ENCODE measurements around the gene CHN1.
A peak's percentile ranks its signal among the peaks of the same experiment; 100 is the strongest.

Gene CHN1

DNA sequence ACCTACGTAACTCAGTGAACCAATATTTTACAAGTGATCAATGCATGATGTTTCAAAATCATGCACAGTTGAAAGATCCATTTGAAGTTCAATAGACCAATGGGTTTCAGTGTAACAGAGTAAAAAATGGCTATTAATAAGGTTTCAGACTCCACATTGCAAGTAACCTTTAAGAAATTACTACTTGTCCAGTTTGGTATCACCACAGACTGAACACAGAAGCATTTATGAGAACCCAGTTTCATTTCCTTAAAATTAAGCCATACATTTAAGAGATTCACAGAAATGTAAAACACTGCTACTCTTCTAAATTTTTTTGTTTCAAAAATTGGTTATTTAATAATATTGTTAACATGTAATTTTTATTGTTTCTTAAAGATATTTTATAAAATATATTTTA, 142.0 kb downstream of the CHN1 start:
- DNase-seq = no peak

DNA sequence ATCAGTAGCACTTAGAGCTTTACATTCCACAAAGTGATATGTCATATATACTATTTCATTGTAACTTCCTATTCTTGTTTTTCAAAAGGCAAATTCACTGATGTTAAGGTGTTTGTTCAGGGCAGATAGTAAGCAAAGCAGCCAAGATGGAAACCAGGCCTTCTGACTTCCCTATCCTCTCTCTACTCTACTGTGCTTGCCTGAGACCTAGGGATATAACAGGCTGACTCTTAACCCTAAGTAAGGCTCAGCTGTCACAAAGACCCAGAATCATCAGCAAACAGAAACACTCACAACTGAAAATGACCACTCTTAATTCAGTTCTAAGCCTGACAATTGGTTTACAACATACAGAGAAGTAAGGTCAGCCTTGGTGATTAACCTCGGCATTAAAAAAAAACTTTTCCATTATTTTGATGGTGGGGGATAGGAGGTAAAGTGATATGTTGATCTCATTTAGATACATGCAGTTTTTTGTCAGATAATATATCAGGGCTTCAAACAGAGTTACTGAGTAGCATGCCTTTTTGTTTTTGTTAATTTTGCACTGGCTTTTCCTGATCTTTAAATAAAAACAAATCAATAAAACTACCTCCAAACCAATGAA, 145.5 kb downstream of the CHN1 start:
- DNase-seq = no peak

DNA sequence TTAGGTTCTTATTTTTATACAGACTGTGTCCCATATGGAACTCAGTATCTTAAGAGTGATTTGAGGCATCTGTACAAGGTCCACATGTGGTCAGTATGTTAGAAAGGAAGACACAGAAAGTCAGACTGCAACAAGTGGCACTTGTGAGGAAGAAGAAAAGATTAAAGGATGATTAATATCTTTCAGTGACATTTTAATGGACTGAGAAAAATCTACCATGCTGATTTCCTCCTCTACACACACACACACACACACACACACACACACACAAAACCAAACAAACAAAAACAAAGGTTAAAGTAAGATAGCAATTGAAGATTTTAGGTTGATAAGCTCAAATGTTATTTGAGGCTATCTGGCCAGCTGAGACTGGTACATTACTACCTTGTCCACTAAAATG, 146.4 kb downstream of the CHN1 start:
- no peak for DNase-seq

DNA sequence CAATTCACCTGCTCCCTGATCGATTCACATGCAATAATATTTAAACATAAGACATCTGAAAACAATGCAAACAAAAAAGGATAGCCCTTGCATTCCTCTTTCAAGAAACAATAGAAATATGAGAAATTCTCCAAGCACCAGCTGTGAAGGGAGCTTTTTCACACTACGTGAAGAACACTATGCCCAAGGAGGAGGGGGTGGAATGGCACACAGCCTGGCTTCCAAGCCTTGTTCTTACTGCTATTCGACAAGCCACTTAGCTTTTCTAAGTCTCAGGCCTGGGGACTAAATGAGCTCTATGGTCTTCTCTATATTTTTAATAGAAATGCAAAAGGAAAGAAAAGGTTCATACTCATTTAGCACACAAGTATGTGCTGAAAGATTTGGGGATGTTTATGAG, 148.7 kb downstream of the CHN1 start:
- no peak for DNase-seq

DNA sequence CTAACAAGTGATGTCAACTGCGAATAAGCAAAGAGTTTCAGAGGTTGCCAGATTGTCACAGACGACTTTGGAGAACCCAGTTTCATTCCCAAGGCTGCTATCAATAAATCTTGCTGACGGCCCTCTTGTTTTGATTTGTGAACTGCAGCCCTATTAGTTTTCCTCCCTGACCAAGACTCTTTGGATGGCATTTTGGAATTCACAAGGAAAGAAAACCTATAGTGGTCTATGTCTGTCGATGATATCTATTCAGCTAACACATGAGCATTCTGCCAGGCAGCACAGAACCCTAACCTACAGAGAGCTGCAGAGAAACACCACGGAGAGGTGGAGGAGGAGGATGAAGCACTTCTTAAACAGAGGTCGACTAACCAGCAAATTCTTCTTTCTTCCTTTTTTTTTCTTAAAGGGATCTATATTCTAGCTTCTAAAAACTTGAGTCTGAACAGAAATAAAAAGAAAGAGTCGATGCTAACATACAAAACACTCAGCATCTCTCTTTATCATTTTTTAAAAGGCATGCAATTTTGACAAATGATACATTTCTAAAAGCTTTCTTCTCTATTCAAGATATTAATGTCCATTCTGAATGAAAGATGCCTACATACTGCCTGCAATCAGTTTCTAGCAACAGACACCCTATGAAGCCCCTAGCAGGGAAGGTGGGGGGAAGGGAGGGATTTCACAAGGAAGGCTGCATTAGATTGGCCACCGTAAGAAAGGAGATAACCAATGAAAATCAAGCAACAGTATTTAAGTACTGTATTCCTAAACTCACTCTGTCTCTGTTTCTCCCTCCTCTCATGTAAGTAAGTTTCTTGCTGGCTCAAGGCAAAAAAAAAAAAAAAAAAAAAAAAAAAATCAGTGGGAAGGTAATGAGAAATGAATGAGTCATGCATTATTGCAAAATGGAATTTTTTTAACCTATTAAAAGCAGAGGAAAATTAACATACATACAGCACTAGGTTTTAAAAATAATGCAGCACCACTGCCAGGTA, 157.9 kb downstream of the CHN1 start:
- DNase-seq = peak; percentile 43

DNA sequence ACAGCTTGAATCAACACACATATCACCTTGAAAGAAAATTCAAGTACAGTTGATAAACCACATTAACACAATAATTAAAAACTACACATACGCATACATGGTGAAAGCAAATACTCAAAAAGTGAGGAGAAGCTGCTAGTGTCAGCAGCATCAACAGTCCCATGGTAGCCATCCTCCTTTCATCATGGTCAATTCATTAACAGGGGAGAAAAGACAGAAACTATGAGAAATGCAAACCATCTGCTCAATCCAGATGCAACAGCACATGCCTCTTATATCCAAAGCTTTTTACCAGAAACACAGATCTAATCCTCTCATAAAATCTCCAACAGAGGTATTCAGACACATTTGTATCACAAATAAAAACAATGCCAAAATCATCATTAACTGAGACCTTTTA, 159.0 kb downstream of the CHN1 start:
- DNase-seq = peak; percentile 82

DNA sequence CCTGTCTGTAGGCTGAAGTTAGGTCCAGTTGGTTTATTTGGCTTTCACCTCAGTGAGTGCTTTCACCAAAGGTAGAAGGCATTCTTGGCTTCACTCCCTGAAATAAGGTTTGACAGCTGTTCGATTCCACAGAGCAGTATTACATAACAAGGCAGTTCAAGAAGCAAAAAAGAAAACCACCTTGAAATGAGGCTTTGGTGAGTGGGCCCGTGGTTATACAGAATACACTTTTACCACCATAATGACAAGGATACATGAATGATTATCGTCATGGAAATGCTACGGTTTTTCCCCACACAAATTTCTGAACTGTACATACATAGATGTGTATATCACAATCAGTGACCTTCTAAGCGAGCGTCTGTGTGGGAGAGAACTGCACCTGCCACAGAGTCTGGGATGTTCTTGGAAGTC, 160.9 kb downstream of the CHN1 start:
- peak; percentile 65 for DNase-seq

DNA sequence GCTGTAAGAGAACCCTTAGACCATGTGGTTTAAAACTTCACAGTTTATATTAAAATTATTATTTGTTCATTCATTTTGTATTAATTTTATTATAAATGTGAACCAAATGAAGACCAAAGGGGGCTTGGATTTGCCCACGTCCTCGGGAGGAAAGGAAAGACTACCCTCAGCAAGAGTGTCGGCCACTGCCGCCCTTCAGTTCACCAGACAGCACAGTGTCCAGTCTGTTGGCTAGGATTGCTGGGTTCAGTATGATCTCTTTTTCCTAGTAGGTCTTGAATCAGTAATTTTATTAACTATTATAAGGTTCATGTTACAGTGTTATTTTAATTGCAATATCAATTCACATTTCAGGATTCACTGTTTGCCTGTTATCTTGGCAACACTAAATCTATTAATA, 162.7 kb downstream of the CHN1 start:
- no peak for DNase-seq

DNA sequence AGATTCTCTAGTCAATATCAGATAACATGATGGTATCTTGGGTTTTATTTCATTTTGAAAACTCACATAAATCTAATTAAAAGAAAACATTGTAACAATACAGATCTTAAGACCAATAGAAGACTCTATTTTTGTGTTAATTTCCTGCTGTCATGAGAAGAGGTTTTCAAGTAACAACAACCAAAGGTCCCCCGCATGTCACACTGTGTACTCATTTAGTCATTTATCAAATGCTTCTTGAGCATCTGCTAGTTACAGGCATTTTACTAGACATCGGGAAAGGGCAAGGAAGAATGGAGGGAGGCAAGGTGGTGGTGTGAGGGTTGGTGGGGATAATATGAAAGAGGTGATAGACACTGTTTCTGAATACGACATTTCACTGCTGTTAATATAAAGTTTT, 163.2 kb downstream of the CHN1 start:
- no peak for DNase-seq

DNA sequence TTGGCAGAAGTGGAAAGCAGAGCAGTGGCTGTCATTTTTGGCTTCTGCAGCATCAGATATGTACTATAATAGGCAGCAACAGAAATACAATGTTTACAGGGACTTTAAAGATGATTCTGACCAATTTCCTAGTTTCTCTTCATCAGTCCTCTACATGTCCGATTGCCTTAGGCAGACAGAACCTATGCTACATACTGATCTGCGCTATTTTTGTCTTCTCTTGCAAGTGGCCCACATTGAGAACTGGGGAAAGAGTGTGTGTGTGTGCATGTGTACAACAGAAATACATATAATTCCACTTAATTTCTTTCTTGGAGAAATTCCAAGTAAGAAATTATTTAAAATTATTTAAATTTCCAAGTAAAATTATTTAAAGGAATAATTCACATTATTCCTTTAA, 163.8 kb downstream of the CHN1 start:
- DNase-seq = no peak

DNA sequence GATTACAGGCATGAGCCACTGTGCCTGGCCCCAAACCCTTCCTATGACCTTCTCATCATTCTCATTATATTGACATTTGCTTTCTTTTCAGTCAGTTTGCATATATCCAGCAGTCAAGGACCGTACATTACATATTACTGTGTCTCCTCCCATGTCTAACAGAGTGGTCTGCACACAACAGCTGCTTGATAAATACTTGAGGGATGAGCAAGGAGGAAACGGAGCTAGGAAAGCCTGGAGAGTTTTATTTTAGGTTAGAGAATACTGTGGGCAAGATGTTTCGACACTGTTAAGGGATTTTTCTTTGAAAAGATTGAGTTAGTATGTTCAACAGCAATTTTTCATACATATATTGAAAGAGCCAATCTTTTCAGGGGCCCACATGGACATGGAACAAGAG, 164.7 kb downstream of the CHN1 start:
- DNase-seq = no peak

DNA sequence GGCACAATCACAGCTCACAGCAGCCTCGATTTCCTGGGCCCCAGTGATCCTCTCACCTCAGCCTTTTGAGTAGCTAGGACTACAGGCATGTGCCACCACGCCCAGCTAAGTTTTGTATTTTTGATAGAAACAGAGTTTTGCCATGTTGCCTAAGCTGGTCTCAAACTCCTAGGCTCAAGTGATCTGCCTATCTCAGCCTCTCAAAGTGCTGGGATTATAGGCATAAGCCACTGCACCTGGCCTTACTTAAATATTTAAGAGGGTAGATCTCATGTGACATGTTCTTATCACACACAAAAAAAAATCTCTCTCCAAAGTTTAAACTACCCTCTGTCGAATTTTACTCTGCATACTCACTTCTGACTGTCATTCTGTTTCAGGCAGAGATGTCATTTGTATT, 165.5 kb downstream of the CHN1 start:
- no peak for DNase-seq

DNA sequence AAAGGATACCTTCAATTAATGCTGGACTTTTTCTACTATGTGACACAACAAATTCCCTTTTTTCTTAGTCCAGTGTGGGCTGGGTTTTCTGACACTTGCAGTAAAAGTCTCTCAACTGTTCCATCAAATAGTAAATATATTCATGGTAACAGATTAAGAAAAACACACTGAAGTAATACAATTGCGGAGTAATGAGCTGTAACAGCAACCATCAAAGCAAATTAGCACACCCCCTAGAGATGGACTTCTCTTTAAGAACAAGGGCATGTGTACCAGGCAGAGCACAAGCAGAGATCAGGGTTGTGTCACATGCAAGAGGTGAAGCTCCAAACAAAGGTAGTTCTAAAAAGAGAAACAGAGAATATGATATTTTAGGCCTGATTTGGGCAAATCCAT, 168.2 kb downstream of the CHN1 start:
- DNase-seq = no peak

DNA sequence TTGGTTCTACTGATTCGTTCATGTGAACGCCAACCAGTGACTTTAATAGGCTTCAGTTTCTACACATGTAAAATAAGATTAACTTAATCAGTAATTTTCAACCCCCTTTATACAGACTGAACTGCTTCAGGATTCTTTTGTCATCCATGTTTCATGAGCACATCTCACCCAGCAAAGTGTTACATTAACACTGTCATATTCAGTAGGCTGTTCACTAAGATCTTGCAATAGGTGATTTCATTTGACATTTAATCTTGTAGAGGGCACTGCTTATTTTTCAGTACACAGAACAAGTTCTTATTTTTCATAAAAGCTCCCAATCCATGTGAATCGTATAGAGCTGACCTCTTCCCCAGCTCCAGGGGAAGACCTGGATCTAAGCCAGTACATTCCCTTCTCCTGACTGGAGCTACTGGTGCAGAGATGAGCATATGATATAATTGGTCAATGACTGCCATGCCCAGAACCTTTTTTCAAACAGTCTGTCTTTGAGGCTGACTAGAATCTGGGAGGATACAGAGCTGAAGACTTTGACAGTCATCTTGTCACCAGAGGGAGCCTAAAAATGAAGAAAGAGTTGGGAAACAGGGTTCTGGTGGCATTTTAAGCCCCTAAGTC, 168.7 kb downstream of the CHN1 start:
- no peak for DNase-seq

DNA sequence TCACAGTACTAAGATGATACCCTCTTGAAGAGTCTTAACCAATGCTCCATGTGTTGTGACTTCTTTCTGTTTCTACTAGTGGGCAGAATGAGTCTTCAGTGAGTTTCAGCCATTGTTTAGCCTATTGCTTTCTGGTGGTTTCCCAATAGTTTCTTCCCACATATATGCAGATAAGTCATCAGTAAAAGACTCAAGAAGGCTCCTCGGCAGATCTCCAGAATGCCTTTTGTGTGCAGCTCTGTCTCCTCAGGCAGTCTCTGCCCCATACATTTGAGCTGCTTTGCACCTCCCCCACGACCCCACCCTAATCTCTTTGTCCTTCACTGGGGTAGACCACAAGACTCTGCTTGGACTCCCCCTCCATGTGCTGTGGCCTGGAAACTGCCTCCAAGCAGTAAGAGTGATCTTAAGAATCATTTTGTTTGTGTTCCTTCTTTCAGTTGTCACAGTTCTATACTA, 169.4 kb downstream of the CHN1 start:
- no peak for DNase-seq

DNA sequence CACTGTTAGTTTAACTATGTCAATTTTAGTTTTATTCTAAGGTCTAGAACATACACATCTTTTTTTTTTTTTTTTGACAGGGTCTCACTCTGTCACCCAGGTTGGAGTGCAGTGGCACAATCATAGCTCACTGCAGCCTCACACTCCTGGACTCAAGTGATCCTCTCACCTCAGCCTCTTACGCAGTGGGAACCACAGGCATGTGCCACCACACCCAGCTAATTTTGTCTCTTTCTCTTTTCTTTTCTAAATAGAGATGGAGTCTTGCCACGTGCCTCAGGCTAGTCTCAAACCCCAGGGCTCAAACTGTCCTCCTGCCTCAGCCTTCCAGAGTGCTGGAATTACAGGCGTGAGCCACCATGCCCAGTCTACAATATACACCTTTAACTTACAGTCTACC, 171.4 kb downstream of the CHN1 start:
- no peak for DNase-seq

DNA sequence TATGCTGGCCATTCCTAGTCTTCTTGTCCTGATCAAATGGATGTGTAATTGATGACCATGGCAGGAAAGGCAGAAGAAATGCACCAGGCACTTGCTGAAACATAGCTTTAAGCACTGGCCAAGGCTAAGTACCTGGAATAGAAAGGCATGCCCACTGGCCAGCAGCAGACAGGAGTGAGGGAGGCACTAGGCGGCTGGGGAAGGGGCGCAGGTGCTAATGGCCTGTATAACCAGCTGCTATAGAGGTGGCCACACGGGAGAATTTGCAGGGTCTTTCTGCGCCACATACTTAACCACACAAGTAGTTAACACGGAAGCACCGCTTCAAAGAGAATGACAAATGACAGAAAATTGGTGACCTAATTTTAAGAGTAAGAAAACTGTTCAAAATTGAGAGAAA, 174.6 kb downstream of the CHN1 start:
- DNase-seq = no peak

DNA sequence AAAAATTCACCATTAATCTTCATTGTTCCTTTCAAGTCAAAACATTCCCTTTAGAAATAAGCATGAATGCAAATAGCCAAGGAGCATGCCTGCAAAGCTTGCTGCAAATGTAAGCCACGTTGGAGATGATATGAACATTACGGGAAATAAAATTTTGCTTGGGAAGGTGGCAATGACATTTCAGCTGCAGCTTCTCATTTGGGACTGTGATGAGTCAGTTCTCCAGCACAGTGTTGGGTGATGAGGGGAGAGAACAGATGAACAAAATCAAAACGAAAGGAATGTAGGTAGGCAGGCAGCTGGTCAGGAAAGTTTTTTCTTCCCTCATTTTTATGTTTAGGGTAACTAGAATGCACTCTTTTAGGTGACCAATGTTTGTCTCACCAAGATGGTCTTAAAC, 175.6 kb downstream of the CHN1 start:
- no peak for DNase-seq

DNA sequence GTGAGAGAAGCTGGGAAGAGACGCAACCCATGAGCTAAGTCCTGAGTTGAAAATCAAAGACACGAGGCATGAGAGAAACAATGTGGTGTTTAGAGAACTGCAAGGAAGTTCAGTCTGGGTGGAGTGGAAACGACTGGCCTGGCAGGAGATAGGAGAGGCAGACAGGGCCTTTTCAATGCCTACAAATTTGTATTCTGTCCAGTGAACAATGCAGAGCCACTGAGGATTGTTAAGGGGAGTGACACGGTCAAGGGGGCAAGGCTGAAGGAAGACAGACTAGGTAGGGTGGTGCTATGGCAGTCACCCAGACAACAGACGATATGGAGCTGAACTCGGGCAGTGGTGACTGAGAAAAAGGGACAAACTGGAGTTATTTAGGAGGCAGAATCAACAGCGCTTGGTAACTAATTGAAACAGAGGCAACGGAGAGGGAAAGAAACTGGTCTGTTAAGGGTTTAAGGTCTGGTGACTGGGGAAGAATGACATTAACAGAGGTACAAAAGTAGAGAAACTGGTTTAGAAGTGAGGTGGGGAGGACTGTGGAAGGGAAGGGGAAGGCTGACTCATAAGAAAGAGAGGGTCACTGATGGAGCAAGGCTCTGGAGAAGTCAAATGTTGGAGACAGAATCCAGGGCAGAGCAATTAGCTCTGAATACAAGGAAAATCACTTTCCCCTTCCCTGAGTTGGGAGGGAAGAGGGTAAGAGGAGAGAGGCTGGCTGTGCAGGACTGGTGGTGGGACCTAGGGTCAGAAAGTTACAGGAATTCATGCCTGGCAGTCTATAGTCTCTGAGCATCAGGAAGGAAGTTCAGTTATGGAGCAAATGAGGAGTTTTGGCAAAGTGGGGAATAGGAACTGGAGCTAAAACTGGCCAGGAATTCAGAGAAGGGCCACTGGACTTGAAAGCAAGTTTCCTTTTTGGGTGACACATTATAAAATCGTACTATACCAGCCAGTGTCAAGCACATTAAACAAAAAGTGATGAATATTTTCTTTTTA, 177.5 kb downstream of the CHN1 start:
- DNase-seq = no peak

DNA sequence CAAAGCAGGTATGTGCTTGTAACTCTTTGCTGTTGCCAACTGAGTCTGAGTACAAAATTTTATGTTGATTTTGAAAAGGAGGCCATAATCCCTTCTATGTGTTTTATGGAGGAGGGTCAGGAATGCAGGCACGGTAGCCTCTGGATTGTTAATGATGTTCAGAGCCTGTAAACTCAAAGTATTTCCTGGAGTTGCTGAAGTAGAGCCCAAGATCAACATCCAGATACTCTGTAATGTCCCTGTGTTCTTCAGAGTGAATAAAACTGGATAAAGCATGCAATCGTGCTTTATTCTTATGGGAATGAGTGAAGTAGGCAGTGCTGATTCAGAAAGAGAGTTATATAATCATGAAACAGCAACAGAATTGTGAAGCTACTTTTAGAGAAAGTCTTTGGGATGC, 179.1 kb downstream of the CHN1 start:
- no peak for DNase-seq

DNA sequence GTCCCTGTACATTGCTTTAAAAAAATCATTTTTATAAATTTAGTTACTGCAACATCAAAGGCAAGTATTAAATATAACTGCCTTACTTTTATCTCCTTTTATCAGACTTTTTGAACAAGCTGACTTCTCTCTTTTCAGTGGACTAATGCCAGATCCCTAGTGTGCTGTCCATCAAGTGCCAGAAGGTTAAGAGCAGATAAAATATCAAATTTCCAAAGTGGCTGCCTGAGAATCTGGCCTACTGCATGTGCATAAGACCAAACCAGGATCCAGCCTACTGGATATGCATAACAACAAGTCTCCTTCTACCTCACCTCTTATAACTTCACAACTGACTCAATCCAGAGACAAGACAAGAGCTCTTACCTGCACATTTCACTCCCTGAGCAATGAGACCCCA, 181.1 kb downstream of the CHN1 start:
- no peak for DNase-seq

DNA sequence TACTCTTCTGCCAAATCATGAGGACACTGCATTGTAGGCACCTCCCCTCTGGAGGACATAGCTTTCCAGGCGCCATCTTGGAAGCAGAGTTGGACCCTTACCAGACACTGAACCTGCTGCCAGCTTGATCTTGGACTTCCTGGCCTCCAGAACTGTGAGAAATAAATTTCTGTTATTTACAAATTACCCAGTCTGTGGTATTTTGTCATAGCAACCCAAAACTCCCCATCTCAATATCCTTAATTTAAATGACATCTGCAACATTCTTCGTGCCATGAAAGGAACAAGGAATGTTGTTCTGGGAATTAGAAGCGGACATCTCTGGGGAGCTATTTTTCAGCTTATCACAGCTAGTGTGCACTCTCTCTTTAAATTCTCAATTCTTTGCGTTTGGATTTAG, 183.6 kb downstream of the CHN1 start:
- DNase-seq = no peak

DNA sequence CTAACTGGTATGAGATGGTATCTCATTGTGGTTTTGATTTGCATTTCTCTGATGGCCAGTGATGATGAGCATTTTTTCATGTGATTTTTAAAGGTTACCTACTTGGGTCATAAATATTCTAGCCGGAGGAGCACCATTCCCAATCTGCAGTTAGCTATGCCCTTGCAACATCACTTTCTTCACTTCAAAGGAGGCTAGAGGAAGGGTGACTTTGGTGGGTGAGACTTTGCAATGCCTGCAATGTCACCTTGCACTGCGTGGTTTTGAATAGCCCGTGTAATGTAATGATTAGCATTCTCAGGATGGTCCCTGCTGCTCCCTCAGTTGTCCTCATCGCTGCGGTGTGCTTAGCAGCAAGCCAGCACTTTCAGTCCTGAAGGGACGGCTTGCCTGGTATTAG, 184.8 kb downstream of the CHN1 start:
- no peak for DNase-seq
